Lung microvascular endothelial cell (primary cell): ENCODE results near the gene PALM3. TPM values are rescaled to one million over a fixed set of nuclear protein-coding genes. Genes with fewer than 3 reads are reported as not detected.
"Not testable (repeated sequence)": the region's sequence is repeated elsewhere in the genome, so short reads cannot be mapped to it uniquely, and the experiment has no call there.

Source experiments
- DNase-seq, 2 donors: peaks; one replicate each; pipeline versions ENCODE4 v3.0.0 to v3.0.0-alpha.2; 2010; ENCODE audit warnings: low read depth in 2 of 2
- total RNA-seq: library from RNA; depleted of rRNA; stranded (reverse); fragments of >200 nt; gene quantifications from 2 replicates; pipeline ENCODE4 v1.2.1, GENCODE V29; 2014

The PALM3 gene
- total RNA-seq, 1 donor from 2014 or later = not detected

DNA sequence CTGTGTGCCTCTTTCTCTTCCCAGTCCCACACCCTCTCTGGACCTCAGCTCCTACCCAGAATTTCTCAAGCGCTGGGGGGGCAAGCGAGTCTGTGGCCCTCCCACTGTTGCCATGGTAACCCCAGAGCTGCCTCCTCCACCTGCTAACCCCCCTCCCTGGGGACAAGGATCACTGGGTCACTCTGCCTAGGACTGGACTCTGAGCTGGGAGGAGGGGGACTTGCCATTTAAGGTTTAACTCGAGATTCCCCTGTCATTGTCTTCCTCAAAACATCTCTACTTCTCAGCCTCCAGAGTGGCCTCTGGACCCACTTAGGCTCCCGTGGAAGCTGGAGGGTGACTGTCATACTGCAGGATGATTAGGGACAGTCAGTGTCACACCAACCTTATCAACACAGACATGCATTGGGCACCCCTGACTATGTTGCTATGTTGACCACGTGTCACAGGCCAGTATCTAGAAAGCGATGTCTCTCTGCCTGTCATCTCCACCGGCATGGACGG lies 2.2 kb downstream of the PALM3 start:
- DNase-seq = no peak

DNA sequence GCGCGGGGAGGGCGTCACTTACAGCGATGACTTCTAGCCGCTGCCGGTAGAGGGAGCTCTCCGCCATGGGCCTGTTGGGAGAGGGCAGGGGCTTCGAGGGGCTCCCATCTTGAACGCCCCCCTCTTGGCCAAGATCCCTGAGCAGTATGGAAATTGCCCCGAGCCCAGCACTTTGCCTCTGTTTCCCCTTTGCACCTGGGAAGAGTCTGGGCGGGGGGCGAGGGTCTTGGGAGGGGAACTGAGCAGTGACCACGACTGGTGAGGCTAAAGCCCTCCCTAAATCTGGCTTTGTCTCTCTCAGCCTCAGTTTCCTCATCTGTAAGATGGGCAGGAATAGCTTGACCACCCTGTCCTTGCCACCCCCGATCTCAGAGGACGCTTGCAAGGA lies 2.8 kb downstream of the PALM3 start:
- DNase-seq = peak in 1 of 2 donors; percentile 21

DNA sequence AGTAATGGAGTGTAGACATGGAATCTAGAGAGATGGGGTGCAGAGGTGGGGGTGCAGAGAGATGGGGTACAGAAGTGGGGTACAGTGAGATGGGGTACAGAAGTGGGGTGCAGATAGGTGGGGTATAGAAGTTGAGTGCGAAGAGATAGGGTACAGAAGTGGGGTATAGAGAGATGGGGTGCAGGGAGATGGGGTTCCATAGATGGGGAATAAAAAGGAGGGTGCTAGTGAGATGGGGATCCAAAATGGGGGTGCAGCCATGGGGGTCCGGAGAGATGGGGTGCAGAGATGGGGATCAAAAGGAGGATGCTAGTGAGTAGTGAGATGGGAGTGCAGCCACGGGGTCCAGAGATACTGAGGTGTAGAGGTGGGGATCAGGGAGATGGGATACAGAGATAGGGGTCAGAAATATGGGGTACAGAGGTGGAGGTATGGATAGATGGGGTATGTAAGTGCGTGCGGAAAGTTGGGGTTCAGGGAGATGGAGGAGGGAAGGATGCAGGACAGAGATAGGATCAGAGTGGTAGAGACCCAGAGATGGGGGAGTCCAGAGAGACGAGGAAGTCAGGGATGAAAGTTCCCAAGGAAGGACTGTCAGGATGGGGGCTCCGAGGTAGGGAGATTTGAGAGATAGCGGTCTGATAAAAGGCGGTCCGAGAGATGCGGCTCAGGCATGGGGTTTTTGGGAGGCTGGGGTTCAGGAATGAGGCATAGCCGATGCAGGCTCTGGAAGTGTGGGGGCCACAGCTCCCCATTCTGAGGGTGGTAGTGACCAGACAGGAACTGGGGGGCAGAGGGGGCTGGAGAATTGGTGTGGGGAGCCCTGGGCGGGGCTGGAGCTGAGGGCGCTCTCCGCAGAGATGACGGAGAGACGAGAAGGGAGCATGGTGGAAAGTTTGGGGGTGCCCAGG lies 3.4 kb downstream of the PALM3 start:
- no peak for DNase-seq

DNA sequence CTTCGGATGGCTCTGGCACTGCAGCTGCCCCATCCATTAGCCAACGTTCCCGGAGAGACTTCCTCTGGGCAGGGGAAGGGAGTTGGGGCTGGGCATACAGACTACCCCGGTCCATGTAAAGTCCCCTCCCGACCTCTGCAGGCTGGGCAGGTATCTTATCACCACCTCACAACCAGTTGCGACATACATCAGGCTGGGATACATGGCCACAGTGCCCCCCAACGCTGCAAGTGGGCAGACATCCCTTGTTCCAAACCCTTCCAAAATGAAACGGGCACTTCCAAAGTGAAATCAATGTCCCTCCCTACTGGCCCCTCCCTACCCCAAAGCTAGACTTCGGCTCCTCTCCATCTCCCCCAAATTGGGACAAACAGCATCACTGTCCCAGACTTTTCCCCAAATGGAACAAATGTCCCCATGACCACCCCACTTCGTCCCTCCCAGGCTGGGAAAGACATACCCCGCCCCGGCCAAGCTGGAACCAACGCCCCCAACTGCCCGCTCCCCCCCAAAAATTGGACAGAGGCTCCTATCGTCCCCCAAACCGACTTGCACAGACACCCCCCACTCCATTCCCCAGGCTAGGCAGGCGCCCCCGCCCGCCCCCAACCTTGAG lies 5.0 kb downstream of the PALM3 start:
- no peak for DNase-seq

DNA sequence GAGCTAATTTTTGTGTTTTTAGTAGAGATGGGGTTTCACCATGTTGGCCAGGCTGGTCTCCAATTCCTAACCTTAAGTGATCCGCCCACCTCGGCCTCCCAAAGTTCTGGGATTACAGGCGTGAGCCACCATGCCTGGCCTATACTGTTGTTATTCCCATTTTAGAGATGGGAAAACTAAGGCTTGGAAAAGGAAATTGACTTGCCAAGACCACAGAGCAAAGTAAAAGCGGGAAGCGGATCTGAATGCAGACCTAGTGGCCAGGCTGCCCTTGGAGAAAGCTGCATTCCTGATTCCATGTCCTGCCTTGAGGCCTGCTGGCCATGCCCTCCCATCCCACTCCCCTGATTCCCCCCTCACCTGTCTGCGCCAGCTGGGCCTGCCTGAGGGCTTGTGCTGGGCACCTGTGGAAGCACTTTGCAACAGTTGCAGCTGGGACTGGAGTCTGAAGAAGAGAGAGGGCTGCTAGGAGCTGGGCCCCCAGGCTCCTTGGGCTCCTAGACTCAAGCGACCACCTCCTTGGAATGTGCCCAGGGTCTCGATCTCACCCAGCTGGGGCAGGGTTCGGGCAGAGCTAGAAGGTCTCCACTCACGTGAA lies 5.7 kb downstream of the PALM3 start:
- DNase-seq = no peak

DNA sequence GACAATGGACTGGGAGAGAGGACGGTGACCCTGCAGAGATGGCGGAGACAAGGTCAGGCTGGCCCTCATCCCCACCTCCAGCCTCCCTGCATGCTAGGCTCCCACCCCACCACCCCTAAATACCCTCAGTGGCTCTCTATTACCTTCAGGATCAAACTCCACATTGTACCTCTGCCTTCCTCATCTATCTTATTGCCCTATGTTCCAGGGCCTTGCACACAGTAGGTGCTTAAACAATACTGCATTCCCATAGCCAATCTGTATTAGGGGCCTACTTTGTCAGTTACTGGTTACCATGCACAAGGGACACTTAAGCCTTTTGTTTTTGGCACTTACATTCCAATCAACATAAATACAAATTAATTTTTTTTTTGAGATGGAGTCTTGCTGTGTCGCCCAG lies 6.5 kb downstream of the PALM3 start:
- no peak for DNase-seq

DNA sequence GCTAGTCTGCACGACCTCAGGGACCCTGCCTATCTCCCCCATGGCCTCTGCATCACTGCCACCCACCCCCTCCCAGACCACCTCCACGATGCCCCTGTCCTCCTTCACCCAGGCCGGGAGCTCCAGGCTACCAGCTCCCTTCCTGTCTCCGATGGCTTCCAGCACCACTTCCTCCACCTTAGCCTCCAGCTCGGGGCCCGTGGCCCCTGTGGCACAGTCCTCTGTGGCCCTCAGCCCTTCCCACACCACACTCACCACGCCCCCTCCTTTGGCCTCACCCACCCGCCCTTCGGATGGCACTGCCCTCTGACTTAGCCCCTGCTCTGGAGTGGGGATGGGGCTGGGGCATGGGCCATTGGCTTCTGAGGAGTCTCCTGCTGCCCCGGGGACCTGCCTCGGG lies 7.2 kb downstream of the PALM3 start:
- DNase-seq = no peak

DNA sequence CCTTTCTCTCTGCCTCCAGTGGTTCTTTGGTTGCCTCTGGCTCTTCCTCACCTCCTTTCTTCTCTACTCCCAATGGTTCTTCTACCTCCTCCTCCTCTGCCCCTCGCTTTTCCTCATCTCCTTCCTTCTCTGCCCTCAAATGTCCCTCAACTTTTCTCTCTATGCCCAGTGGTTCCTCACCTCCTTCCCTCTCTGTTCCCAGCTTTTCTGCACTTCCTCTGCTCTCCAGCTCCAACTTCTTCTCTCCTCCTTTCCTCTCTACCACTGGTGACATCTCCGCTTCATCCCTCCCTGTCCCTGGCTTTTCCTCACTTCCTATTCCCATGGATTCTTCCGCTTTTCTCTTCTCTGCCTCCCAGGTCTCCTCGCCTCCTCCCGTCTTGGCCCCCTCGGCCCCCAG lies 7.8 kb downstream of the PALM3 start:
- DNase-seq = no peak

DNA sequence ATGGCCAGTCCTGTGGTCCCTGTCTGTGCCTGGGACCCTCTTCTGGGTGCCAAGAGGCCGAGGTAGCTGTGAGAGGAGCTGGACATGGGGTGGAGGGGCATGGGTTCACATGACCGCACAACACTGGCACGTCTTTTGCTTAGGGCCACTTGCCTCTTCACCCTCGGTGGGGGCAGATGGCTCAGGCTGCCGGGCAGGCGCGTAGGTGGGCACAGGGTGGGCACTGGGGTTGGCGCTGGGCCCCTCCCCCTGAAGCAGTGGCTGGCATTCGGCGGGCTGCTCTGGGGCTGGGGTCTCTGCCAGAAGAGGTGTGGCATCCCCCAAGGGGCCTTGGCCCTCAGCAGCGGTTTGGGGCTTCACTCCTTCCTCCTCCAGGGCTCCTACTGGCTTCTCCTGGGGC lies 8.4 kb downstream of the PALM3 start:
- DNase-seq = no peak

DNA sequence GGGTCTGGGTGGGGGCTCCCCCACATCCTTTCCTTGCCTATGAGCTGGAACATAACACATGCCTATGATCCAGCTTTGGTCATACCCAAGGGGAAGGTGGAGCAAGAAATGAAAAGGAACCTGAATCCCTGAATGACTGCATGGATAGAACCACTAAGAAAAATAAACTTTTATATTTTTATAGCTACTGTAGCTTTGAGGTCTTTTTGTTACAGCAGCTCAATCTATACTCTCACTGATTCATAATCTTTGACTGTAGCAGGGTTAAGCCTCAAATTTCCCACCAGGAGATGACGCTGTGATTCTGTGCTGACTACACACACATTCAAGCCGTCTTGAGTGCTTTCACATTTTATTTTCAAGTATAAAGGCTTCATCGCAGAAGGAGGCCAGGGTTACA lies 8.8 kb downstream of the PALM3 start:
- no peak for DNase-seq

DNA sequence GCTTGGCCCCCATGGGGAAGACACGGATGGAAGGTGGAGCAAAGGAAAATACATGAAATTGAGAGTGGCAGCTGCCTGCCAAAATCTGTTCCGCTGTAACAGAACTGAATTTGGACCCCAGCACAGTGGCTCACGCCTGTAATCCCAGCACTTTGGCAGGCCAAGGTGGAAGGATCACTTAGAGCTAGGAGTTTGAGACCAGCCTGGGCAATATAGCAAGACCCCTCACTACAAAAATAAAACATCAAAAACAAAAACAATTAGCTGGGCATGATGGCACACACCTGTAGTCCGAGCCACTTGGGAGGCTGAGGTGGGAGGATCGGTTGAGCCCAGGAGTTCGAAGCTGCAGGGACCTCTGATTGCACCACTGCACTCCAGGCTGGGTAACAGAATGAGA lies 9.4 kb downstream of the PALM3 start:
- DNase-seq = no peak

DNA sequence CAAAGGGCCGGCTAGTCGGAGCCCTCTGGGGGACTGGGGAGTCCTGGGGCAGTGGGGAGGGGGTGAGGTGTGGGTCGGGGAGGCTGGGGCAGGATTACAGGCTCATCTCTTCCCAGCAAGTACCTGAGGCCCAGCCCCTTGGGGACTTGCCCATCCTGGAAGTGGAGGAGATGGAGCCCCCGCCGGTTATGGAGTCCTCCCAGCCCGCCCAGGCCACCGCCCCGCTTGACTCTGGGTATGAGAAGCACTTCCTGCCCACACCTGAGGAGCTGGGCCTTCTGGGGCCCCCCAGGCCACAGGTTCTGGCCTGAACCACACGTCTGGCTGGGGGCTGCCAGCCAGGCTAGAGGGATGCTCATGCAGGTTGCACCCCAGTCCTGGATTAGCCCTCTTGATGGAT lies 9.9 kb downstream of the PALM3 start:
- no peak for DNase-seq

DNA sequence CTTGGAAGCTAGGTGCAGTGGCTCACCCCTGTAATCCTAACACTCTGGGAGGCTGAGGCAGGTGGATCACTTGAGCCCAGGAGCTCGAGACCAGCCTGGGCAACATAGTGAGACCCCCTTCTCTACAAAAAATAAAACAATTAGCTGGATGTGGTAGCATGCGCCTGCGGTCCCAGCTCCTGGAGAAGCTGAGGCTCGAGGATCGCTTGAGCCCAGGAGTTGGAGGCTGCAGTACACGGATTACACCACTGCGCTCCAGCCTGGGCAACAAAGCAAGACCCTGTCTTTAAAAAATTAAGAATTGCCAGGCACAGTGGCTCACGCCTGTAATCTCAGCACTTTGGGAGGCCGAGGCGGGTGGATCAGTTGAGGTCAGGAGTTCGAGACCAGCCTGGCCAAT lies 10.9 kb downstream of the PALM3 start:
- DNase-seq = not testable (repeated sequence)

DNA sequence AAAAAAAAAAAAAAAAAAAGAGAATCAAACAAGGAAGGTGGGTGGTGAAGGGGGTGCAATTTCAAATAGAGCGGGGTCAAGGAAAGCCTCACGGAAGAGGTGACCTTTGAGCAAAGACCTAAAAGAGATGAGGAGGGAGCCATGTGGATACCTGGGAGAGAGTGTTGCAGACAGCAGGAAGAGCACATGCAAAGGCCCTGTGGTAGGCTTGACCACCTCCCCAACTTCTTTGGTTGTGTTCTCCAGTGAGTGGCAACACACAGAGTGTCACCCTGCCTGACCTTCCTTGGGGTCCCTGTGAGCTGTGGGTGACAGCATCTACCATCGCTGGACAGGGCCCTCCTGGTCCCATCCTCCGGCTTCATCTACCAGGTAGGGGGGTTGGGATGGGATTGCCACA lies 11.4 kb downstream of the PALM3 start:
- DNase-seq = no peak

DNA sequence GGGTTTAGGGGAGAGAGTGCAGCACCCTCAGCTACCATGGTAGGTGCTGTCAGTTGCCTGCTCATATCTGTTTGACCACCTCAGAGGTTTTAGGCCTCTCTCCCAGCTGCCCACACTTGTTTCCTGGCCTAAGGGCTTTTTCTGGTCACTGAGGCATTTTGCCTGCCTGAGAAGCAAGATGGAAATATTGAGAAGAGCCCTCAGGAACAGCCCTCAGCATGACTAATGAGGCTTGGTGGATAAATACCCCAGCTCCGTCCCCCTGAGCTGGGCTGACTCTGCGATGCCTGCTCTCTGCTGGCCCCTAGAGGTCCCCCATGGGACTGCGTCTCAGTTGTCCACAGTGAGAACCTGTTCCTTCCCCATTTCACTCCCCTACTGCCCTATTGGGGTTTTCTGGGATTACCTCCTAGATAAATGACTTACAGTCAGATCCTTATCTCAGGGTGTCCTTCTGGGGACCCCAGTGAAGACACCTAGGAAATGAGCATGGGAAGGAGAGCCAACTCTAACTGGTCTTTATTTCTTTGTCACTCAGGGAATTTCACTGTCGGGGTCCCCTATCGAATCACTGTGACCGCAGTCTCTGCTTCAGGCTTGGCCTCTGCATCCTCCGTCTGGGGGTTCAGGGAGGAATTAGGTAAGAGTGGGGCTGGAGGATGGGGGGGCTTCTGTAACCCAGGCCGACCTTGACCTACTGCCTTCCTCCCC lies 13.3 kb downstream of the PALM3 start:
- DNase-seq = peak; percentile 33 to 46

DNA sequence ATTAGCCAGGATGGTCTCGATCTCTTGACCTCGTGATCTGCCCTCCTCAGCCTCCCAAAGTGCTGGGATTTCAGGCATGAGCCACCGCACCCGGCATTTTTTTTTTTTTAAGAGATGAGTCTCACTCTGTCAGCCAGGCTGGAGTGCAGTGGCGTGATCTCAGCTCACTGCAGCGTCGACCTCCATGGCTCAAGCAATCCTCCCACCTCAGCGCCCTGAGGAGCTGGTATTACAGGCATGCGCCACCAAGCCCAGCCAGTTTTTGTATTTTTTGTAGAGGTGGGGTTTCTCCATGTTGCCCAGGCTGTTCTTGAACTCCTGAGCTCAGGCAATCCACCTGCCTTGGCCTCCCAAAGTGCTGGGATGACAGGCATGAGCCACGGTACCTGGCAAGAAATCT lies 14.0 kb downstream of the PALM3 start:
- DNase-seq = not testable (repeated sequence)

DNA sequence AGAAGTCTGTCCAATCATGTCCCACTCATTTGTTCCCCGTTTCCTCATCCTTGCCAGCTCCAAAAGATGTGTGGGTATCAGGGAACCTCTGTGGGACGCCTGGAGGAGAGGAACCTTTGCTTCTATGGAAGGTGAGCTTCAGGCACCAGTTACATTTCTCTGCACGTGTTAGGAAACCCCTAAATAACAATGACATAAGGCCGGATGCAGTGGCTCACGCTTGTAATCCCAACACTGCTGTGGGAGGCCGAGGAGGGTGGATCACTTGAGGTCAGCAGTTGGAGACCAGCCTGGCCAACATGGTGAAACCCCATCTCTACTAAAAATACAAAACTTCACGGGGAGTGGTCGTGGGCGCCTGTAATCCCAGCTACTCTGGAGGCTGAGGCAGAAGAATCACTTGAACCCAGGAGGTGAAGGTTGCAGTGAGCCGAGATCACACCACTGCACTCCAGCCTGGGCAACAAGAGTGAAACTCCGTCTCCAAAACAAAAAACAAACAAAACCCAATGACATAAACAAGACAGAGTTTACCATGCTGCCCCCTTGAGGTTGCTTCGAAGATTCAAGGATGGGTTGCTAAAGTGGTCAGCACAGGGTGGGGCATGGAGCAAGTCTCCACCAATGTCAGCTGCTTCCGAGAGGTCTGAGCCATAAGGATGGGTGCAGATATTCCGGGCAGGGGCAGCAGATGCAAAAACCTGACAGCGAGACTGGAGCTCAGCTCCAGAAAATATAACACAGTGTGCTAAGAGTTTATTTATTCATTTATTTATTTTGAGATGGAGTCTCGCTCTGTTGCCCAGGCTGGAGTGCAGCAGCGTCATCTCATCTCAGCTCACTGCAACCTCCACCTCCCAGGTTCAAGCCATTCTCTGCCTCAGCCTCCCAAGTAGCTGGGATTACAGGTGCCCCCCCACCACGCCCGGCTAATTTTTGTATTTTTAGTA lies 18.9 kb downstream of the PALM3 start:
- DNase-seq = peak; percentile 73 to 85

DNA sequence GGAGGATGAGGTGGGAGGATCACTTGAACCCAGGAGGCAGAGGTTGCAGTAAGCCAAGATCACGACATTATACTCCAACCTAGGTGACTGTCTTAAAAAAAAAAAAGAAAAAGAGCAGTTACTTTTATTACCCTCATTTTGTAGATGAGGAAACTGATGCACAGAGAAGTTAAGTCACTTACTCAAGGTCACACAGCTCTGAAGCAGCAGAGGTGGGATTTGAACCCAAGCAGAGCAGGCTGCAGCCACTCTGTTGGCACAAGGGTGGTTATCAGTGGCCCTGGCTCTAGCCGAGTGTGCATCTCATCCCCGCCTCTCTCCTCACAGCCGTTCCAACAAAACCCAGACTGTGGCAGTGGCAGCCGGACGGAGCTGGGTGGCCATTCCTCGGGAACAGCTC lies 22.7 kb downstream of the PALM3 start:
- DNase-seq = no peak

DNA sequence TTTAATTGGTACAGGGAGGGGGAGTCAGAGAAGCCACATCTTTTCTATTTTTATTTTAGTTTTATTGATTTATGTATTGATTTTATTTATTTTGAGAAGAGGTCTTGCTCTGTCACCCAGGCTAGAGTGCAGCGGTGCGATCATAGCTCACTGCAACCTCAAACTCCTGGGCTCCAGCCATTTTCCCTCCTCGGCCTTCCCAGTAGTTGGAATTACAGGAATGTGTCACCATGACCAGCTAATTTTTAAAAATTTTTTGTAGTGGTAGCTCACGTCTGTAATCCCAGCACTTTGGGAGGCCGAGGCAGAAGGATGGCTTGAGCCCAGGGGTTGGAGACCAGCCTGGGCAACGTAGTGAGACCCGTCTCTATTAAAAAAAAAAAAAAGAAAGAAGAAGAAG lies 26.2 kb downstream of the PALM3 start:
- DNase-seq = no peak

DNA sequence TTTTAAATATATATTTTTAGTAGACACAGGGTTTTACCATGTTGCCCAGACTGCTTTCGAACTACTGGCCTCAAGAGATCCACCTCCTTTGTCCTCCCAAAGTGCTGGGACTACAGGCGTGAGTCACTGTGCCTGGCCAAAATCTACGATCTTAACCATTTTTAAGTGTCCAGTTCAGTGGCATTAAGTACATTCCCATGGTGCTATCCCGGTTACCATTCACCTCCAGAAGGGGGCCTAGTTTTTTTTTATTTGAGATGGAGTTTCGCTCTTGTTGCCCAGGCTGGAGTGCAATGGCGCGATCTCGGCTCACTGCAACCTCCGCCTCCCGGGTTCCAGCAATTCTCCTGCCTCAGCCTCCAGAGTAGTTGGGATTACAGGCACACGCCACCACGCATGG lies 26.7 kb downstream of the PALM3 start:
- not testable (repeated sequence) for DNase-seq

DNA sequence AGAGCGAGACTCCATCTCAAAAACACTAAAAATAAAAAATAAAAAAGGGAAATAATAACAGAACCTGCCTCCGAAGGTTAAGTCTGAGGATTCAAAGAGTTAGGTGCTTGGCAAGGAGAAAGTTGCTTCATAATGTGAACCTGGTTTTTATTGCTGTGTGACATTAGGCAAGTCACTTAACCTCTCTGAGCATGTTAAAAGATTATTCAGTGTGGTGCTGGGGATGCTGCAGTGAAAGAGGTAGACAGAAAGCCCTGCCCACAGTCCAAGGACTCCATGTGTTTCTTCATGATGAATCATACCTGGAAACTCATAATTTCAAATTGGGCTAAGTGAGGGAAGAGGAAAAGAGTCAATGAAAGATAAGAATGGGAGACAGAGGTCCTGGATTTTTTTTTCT lies 27.9 kb downstream of the PALM3 start:
- DNase-seq = no peak
